Sigmoid colon (tissue), 3 donors: ENCODE measurements around the gene PARP8.

ENCODE experiments used
- CTCF ChIP-seq, 4 experiments: fragments of 450-650 bp in 3 of 4; fragments of 200-600 bp in 1 of 4; IDR thresholded peaks; one replicate each; pipeline ENCODE4 v1.5.1; 2016 to 2019; ENCODE audit warnings: antibody characterized with exemption in 4 of 4, mild to moderate bottlenecking in 3 of 4, moderate library complexity in 2 of 4
- POLR2A ChIP-seq, 2 donors: fragments of 450-650 bp; IDR thresholded peaks; one replicate each; pipeline ENCODE4 v1.6.1; 2016; ENCODE audit warnings: antibody characterized with exemption in 2 of 2, mild to moderate bottlenecking in 2 of 2, moderate library complexity in 2 of 2

GRCh38 chr5:50854082-50854481 lies 187.6 kb downstream of the PARP8 start:
- TF ChIP-seq CTCF (IDR thresholded peaks at IDR 0.05) (no peak), POLR2A (IDR thresholded peaks at IDR 0.05) (no peak)
